Osteoblast (primary cell): ENCODE data around the gene TRERF1. TPM values are rescaled to one million over a fixed set of nuclear protein-coding genes. Genes with fewer than 3 reads are reported as not detected.

ENCODE experiments used
- DNase-seq: peaks from one replicate; pipeline ENCODE4 v3.0.0; 2011; ENCODE audit warnings: low spot score, mixed read lengths; ENCODE audit not compliant: insufficient read length; ENCODE audit errors: missing footprints
- H2AFZ ChIP-seq: 2 replicates; pipeline ENCODE4 v1.6.0; 2011; ENCODE audit warnings: mild to moderate bottlenecking, low read length
- H3K27ac ChIP-seq: 2 replicates; pipeline ENCODE4 v1.5.1; 2011; ENCODE audit warnings: mild to moderate bottlenecking, low read depth, low read length, moderate library complexity
- H3K27me3 ChIP-seq: 2 replicates; pipeline ENCODE4 v1.6.0; 2012; ENCODE audit warnings: mild to moderate bottlenecking, control low read depth, inconsistent platforms, low read length, moderate library complexity; ENCODE audit not compliant: insufficient read depth
- H3K36me3 ChIP-seq: 2 replicates; pipeline ENCODE4 v1.5.1; 2011; ENCODE audit warnings: mild to moderate bottlenecking, low read length, control low read depth, moderate library complexity; ENCODE audit not compliant: insufficient read depth
- H3K4me1 ChIP-seq: 2 replicates; pipeline ENCODE4 v1.5.1; 2011; ENCODE audit warnings: mild to moderate bottlenecking, low read length, control low read depth, moderate library complexity; ENCODE audit not compliant: insufficient read depth
- H3K4me2 ChIP-seq: 2 replicates; pipeline ENCODE4 v1.6.0; 2011; ENCODE audit warnings: mild to moderate bottlenecking, low read length; ENCODE audit not compliant: insufficient read depth
- H3K4me3 ChIP-seq: fragments of 200-600 bp; sonication (generic); 3 replicates; pipeline ENCODE4 v1.5.1; 2012; ENCODE audit warnings: mild to moderate bottlenecking, low read length, inconsistent platforms; ENCODE audit not compliant: insufficient read depth
- H3K79me2 ChIP-seq: 2 replicates; pipeline ENCODE4 v1.6.0; 2012; ENCODE audit warnings: mild to moderate bottlenecking, low read length, control low read depth, inconsistent platforms; ENCODE audit not compliant: insufficient read depth
- H3K9me3 ChIP-seq: 2 replicates; pipeline ENCODE4 v1.5.1; 2011; ENCODE audit warnings: low read depth, low read length, control low read depth
- H4K20me1 ChIP-seq: 2 replicates; pipeline ENCODE4 v1.6.0; 2012; ENCODE audit warnings: mild to moderate bottlenecking, low read length, control low read depth; ENCODE audit not compliant: insufficient read depth
- total RNA-seq: library from RNA; depleted of rRNA; stranded (reverse); fragments of >200 nt; gene quantifications from 2 replicates; pipeline ENCODE4 v1.2.3, GENCODE V29; 2012
- TF ChIP-seq, protein P1 (sequence below): IDR thresholded peaks from 2 replicates; pipeline ENCODE4 v1.5.1; 2011; ENCODE audit warnings: mild to moderate bottlenecking, low read depth, low read length, moderate library complexity; ENCODE audit errors: extremely low read depth

Gene TRERF1
- total RNA-seq, 1 donor: 4.7 TPM

- no peaks in the 10 kb centered on the region for H4K20me1 ChIP-seq
- no peak overlapping the region for H3K4me2 ChIP-seq
- H3K79me2 ChIP-seq: no peaks in the 10 kb centered on the region
- no peaks in the 10 kb centered on the region for H3K9me3 ChIP-seq
- TF ChIP-seq, protein P1, sequence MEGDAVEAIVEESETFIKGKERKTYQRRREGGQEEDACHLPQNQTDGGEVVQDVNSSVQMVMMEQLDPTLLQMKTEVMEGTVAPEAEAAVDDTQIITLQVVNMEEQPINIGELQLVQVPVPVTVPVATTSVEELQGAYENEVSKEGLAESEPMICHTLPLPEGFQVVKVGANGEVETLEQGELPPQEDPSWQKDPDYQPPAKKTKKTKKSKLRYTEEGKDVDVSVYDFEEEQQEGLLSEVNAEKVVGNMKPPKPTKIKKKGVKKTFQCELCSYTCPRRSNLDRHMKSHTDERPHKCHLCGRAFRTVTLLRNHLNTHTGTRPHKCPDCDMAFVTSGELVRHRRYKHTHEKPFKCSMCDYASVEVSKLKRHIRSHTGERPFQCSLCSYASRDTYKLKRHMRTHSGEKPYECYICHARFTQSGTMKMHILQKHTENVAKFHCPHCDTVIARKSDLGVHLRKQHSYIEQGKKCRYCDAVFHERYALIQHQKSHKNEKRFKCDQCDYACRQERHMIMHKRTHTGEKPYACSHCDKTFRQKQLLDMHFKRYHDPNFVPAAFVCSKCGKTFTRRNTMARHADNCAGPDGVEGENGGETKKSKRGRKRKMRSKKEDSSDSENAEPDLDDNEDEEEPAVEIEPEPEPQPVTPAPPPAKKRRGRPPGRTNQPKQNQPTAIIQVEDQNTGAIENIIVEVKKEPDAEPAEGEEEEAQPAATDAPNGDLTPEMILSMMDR: no peak
- H3K4me3 ChIP-seq: no peak overlapping the region
- peaks cover 15% of the 10 kb centered on the region for H3K4me1 ChIP-seq
- no peak overlapping the region for H3K27ac ChIP-seq
- DNase-seq: peak; percentile 61
- no peaks in the 10 kb centered on the region for H3K27me3 ChIP-seq
- no peaks in the 10 kb centered on the region for H3K36me3 ChIP-seq
- no peak overlapping the region for H2AFZ ChIP-seq
These were observed 186.8 kb downstream of the TRERF1 start for GRCh38 chr6:42264852-42265390.

- Histone ChIP-seq H3K27me3 (no peaks in the 10 kb centered on the region), H3K4me2 (no peak overlapping the region), H2AFZ (no peak overlapping the region), H4K20me1 (no peaks in the 10 kb centered on the region), H3K36me3 (no peaks in the 10 kb centered on the region), H3K9me3 (no peaks in the 10 kb centered on the region), H3K4me1 (peaks cover 18% of the 10 kb centered on the region), H3K79me2 (no peaks in the 10 kb centered on the region), H3K4me3 (no peak overlapping the region), H3K27ac (no peak overlapping the region)
- DNase-seq: peak; percentile 53
- TF ChIP-seq, protein P1: no peak
These were observed 187.4 kb downstream of the TRERF1 start for GRCh38 chr6:42264162-42264851.

DNA sequence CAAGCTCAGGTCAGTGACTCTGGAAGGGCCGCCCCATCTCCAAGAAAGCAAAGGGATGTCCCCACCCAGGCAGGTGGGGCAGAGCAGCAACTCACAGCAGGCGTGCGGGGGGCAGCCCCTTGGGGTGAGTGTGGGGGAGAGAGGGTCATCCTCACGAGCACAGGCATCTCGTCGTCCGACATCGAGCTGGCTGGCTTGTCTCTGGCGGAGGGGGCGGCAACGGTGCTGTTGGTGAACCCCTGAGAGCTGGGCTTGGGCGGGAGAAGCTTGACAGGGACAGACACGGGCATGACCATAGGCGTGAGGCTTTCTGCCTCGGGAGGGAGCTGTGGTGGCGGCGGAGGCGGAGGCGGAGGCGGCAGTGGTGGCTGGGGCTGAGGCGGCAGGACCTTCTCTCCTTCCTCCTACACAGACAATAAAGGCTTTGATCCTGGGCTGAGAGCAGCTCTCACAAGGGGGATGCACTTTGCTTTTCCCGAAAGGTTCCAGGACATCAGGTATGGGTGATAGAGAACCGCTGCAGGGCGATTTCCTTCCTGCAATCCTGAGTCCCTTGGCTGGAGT lies 188.5 kb downstream of the TRERF1 start:
- TF ChIP-seq, protein P1: no peak
- H3K27ac ChIP-seq: no peak overlapping the region

GRCh38 chr6:42260972-42261371 lies 190.8 kb downstream of the TRERF1 start:
- H3K4me2 ChIP-seq: no peak overlapping the region
- peak; percentile 91 for DNase-seq
- H3K27ac ChIP-seq: no peak overlapping the region
- no peaks in the 10 kb centered on the region for H4K20me1 ChIP-seq
- no peaks in the 10 kb centered on the region for H3K27me3 ChIP-seq
- H3K4me1 ChIP-seq: peaks cover 18% of the 10 kb centered on the region
- H3K79me2 ChIP-seq: no peaks in the 10 kb centered on the region
- H3K9me3 ChIP-seq: no peaks in the 10 kb centered on the region
- H2AFZ ChIP-seq: no peak overlapping the region
- H3K36me3 ChIP-seq: peaks cover 21% of the 10 kb centered on the region
- TF ChIP-seq, protein P1: peak; percentile 47
- no peak overlapping the region for H3K4me3 ChIP-seq

More for the DNA sequence above, 188.5 kb downstream of the TRERF1 start:
- Histone ChIP-seq H4K20me1 (no peaks in the 10 kb centered on the region), H3K79me2 (no peaks in the 10 kb centered on the region), H3K27me3 (no peaks in the 10 kb centered on the region), H3K4me3 (no peak overlapping the region), H3K4me1 (peaks cover 18% of the 10 kb centered on the region), H2AFZ (no peak overlapping the region), H3K36me3 (peaks cover 4% of the 10 kb centered on the region), H3K9me3 (no peaks in the 10 kb centered on the region), H3K4me2 (no peak overlapping the region)
- DNase-seq: peak; percentile 42
